Prostate gland (tissue), 2 donors: ENCODE data around the gene A2ML1.

Source experiments
- POLR2A ChIP-seq: fragments of 450-650 bp; IDR thresholded peaks from one replicate; pipeline ENCODE4 v1.6.1; 2016; ENCODE audit warnings: antibody characterized with exemption, mild to moderate bottlenecking
- POLR2AphosphoS5 ChIP-seq: sonication (generic); formaldehyde crosslinking; IDR thresholded peaks from one replicate; pipeline ENCODE4 v1.6.1; 2017; ENCODE audit warnings: antibody characterized with exemption
- TF ChIP-seq, protein P1 (sequence below), 4 experiments: fragments of 200-600 bp in 2 of 4; fragments of 450-650 bp in 2 of 4; sonication (generic) in 2 of 4; IDR thresholded peaks; 1 replicate in 3 of 4; 2 replicates in 1 of 4; pipeline ENCODE4 v1.5.1; 2016 to 2019; ENCODE audit warnings: antibody characterized with exemption in 4 of 4, mild to moderate bottlenecking in 2 of 4, moderate library complexity in 2 of 4

GRCh38 chr12:8903646-8904045 is 81.2 kb downstream of the A2ML1 start:
- TF ChIP-seq POLR2AphosphoS5: no peak
- TF ChIP-seq, protein P1, sequence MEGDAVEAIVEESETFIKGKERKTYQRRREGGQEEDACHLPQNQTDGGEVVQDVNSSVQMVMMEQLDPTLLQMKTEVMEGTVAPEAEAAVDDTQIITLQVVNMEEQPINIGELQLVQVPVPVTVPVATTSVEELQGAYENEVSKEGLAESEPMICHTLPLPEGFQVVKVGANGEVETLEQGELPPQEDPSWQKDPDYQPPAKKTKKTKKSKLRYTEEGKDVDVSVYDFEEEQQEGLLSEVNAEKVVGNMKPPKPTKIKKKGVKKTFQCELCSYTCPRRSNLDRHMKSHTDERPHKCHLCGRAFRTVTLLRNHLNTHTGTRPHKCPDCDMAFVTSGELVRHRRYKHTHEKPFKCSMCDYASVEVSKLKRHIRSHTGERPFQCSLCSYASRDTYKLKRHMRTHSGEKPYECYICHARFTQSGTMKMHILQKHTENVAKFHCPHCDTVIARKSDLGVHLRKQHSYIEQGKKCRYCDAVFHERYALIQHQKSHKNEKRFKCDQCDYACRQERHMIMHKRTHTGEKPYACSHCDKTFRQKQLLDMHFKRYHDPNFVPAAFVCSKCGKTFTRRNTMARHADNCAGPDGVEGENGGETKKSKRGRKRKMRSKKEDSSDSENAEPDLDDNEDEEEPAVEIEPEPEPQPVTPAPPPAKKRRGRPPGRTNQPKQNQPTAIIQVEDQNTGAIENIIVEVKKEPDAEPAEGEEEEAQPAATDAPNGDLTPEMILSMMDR (IDR thresholded peaks at IDR 0.05): no peak
- no peak for TF ChIP-seq POLR2A
